ENCODE results near the gene FAM3D.

FAM3D gene

DNA sequence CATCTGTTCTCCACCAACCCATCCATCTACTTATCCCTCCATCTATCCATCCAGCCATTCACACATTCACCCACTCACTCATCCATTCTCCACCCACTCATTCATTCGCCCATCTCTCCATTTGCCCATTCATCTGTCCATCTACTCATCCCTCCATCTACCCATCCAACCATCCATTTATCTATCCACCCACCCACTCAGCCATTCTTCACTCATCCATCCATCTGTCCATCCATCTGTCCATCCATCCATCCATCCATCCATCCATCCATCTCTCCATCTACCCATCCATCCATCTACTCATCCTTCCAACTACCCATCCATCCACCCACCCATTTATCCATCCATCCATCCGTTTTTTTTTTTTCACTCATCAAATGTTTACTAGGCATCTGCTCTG lies 13.9 kb downstream of the FAM3D start:
- Histone ChIP-seq H3K27me3 (no peaks in the 10 kb centered on the region), H3K4me1 (no peaks in the 10 kb centered on the region), H3K36me3 (no peaks in the 10 kb centered on the region), H3K9me3 (no peaks in the 10 kb centered on the region), H3K4me3 (ENCODE audit: low read depth, low read length) (no peak overlapping the region)
- TF ChIP-seq, protein P1, sequence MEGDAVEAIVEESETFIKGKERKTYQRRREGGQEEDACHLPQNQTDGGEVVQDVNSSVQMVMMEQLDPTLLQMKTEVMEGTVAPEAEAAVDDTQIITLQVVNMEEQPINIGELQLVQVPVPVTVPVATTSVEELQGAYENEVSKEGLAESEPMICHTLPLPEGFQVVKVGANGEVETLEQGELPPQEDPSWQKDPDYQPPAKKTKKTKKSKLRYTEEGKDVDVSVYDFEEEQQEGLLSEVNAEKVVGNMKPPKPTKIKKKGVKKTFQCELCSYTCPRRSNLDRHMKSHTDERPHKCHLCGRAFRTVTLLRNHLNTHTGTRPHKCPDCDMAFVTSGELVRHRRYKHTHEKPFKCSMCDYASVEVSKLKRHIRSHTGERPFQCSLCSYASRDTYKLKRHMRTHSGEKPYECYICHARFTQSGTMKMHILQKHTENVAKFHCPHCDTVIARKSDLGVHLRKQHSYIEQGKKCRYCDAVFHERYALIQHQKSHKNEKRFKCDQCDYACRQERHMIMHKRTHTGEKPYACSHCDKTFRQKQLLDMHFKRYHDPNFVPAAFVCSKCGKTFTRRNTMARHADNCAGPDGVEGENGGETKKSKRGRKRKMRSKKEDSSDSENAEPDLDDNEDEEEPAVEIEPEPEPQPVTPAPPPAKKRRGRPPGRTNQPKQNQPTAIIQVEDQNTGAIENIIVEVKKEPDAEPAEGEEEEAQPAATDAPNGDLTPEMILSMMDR (IDR thresholded peaks at IDR 0.05; ENCODE audit: low read depth, low read length), result no peak
- no peak for DNase-seq

DNA sequence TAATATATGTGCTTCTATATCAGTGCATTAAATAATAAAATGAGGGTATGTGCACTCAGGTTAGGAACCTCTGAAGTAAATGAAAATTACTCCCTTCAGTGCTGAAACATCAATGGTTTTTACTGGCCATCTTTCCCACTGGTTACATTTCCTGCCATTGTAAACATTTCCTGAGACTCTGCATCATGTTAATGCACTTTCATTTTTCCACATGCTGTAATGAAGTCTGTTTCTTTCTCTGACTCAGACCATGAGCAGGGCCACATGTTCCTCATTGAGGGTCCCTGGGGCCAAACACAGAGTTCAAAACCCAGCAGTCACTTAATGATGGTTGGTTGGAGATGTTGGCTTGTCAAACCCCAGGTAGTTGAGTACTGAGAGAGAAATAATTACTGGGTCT lies 15.3 kb downstream of the FAM3D start:
- Histone ChIP-seq H3K9me3 (no peaks in the 10 kb centered on the region), H3K4me3 (ENCODE audit: low read depth, low read length) (no peak overlapping the region), H3K4me1 (no peaks in the 10 kb centered on the region), H3K27me3 (no peaks in the 10 kb centered on the region), H3K36me3 (no peaks in the 10 kb centered on the region)
- no peak for DNase-seq
- TF ChIP-seq, protein P1 (IDR thresholded peaks at IDR 0.05; ENCODE audit: low read depth, low read length), result no peak

DNA sequence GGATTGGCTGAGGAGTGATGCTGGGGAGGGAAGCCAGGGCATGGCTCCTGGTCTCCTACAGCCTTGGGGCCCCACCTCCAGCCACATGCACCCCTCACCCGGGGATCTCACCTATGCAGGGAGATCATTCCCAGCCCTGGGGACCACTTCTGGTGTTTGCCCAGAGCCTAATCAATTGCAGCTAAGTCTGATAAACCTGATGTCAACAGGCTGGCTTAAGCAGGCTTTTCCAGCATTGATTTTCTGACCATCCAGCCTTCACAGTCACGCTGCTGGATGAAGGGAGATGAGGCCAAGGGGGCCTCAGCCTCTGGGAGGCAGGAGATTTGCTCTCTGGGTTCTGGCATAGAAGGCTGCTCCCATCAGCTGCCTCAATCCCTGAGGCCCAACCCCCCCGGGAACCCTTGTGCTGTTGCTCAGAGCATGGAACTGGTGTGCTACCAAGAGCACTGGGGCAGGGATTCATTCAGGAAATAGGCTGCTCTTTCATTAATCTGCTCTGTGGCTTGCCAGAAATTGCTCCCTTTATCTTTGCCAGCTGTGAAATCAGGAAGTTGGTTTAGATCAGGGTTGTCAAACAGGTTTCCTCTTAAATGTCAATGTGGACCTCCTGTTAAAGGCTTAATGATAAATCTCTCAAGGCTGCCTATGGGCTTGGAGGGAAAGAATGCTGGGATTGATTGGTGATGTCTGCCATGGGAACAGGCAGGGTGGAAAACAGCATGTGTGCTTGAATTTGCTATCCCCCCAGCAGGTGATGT lies 19.0 kb downstream of the FAM3D start:
- TF ChIP-seq, protein P1 (IDR thresholded peaks at IDR 0.05; ENCODE audit: low read depth, low read length), result no peak
- no peaks in the 10 kb centered on the region for H3K27me3 ChIP-seq
- no peaks in the 10 kb centered on the region for H3K9me3 ChIP-seq
- no peaks in the 10 kb centered on the region for H3K4me1 ChIP-seq
- no peak for DNase-seq
- no peak overlapping the region for H3K4me3 ChIP-seq (ENCODE audit: low read depth, low read length)
- H3K36me3 ChIP-seq, result no peaks in the 10 kb centered on the region

DNA sequence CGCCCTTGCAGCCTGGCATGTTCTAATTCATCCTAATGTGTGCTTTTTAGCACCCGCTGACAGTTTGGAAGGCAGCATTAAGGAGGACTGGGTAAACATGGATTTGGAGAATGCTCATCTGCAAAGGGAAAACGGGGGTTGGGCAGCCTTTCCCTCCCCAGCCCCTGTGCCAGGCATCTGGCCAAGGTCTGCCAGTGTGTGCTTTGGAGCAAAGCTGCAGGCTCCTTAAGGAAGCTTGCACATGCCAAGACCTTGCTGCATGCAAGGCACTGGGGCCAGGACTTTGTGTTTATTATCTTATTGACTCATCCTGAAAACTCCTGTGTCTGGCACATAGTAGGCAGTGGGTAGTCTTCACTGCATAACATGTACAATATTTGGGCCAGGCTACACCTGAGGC lies 20.1 kb downstream of the FAM3D start:
- Histone ChIP-seq H3K4me1 (no peaks in the 10 kb centered on the region), H3K4me3 (ENCODE audit: low read depth, low read length) (no peak overlapping the region)
- no peak for DNase-seq

DNA sequence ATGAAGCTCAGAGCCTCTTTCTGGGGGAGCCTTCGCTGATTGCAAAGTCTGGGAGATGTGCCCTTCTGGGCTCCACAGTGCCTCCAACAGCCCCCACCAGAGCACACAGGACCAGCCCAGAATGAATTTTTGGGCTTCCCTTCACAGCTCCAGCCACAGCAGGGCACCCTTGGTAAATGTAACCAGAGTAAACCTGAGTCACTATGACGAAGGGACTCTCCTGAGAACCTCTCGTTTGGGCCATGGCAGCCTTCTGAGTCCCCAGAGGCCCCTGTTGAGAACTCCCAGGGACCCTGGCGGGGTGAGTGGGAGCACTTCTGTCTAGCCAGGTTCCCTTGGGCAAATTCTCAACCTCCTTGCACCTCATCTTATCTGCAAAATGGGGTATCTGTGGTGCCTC lies 20.8 kb downstream of the FAM3D start:
- TF ChIP-seq, protein P1 (IDR thresholded peaks at IDR 0.05; ENCODE audit: low read depth, low read length), result no peak
- no peaks in the 10 kb centered on the region for H3K27me3 ChIP-seq
- no peak overlapping the region for H3K4me3 ChIP-seq (ENCODE audit: low read depth, low read length)
- DNase-seq, result no peak
- H3K36me3 ChIP-seq, result no peaks in the 10 kb centered on the region
- no peaks in the 10 kb centered on the region for H3K9me3 ChIP-seq
- H3K4me1 ChIP-seq, result no peaks in the 10 kb centered on the region

More for the DNA sequence above, 20.1 kb downstream of the FAM3D start:
- no peaks in the 10 kb centered on the region for H3K36me3 ChIP-seq
- H3K27me3 ChIP-seq, result no peaks in the 10 kb centered on the region
- no peaks in the 10 kb centered on the region for H3K9me3 ChIP-seq
- TF ChIP-seq, protein P1 (IDR thresholded peaks at IDR 0.05; ENCODE audit: low read depth, low read length), result no peak

DNA sequence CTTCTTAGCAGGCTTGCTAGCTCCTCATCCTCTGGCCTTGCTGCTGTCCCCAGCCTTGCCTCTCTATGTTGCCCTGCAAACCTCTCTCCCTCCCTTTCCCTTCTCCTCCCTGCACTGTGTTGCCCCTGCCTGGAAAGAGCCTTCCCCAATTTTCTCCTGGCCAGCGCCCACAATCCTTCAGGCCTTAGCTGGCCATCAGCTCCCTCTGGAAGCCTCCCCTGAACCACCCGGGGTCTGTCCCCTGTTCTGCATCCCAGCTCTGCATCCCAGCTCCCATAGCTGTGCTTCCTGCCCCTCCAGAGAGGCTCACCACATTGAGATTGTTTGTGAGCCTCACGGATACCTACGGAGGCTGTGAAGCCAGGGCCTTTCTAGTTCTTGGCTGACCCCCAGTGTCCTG lies 23.7 kb downstream of the FAM3D start:
- H3K27me3 ChIP-seq, result no peaks in the 10 kb centered on the region
- DNase-seq, result no peak
- no peaks in the 10 kb centered on the region for H3K36me3 ChIP-seq
- H3K4me3 ChIP-seq (ENCODE audit: low read depth, low read length), result no peak overlapping the region
- H3K9me3 ChIP-seq, result no peaks in the 10 kb centered on the region
- no peaks in the 10 kb centered on the region for H3K4me1 ChIP-seq
- TF ChIP-seq, protein P1 (IDR thresholded peaks at IDR 0.05; ENCODE audit: low read depth, low read length), result no peak
